GM21360 (cell line): ENCODE data around the gene TRIM47.

Source experiments
- ATAC-seq: cut with Tn5 transposase; IDR thresholded peaks from one replicate; pipeline ENCODE4 v1.9.1; 2021; ENCODE audit warnings: mild to moderate bottlenecking, moderate library complexity; ENCODE audit not compliant: unreplicated experiment

The TRIM47 gene

GRCh38 chr17:75834279-75834920, 44.0 kb downstream of the TRIM47 start:
- ATAC-seq, result no peak

- no peak for ATAC-seq
Measured at GRCh38 chr17:75832652-75833400, 45.6 kb downstream of the TRIM47 start.

- ATAC-seq, result no peak
Measured at GRCh38 chr17:75832164-75832651, 46.2 kb downstream of the TRIM47 start.

GRCh38 chr17:75831032-75831571, 47.3 kb downstream of the TRIM47 start:
- no peak for ATAC-seq

GRCh38 chr17:75830164-75831031, 48.0 kb downstream of the TRIM47 start:
- ATAC-seq, result no peak

GRCh38 chr17:75829747-75830146, 48.6 kb downstream of the TRIM47 start:
- no peak for ATAC-seq

GRCh38 chr17:75828741-75829140, 49.6 kb downstream of the TRIM47 start:
- no peak for ATAC-seq

GRCh38 chr17:75828076-75828400, 50.3 kb downstream of the TRIM47 start:
- ATAC-seq, result no peak

- no peak for ATAC-seq
Measured at GRCh38 chr17:75827308-75828075, 50.9 kb downstream of the TRIM47 start.

- ATAC-seq, result no peak
Measured at GRCh38 chr17:75826561-75827307, 51.6 kb downstream of the TRIM47 start.

- no peak for ATAC-seq
Measured at GRCh38 chr17:75825748-75826370, 52.5 kb downstream of the TRIM47 start.

GRCh38 chr17:75825149-75825552, 53.2 kb downstream of the TRIM47 start:
- no peak for ATAC-seq

GRCh38 chr17:75824666-75825065, 53.7 kb downstream of the TRIM47 start:
- ATAC-seq, result no peak
